Lower lobe of right lung (tissue), 2 donors: ENCODE data around the gene LMCD1. TPM values are rescaled to one million over a fixed set of nuclear protein-coding genes. Genes with fewer than 3 reads are reported as not detected.

Source experiments
- ATAC-seq, 2 donors: fragments of 200-7000 bp; cut with Tn5 transposase; one replicate each; pipeline ENCODE4 v1.9.1; 2020 to 2022; ENCODE audit warnings: mild to moderate bottlenecking in 2 of 2, moderate library complexity in 2 of 2
- DNase-seq: peaks from one replicate; pipeline ENCODE4 v3.0.0-alpha.2; 2020
- H3K27ac ChIP-seq: fragments of 200-600 bp; one replicate; pipeline ENCODE4 v1.8.0; 2022
- H3K27me3 ChIP-seq: fragments of 200-600 bp; one replicate; pipeline ENCODE4 v1.8.0; 2022; ENCODE audit warnings: low read depth
- H3K36me3 ChIP-seq: fragments of 200-600 bp; one replicate; pipeline ENCODE4 v1.8.0; 2022; ENCODE audit warnings: mild to moderate bottlenecking
- H3K4me1 ChIP-seq: fragments of 200-600 bp; one replicate; pipeline ENCODE4 v1.8.0; 2022
- H3K4me3 ChIP-seq: fragments of 200-600 bp; one replicate; pipeline ENCODE4 v1.8.0; 2022; ENCODE audit warnings: mild to moderate bottlenecking
- H3K9me3 ChIP-seq: fragments of 200-600 bp; one replicate; pipeline ENCODE4 v1.8.0; 2022
- intact Hi-C: fragments of 100-400 bp; cut with DNase I; formaldehyde crosslinking; loops from one replicate; pipeline ENCODE4 v1.11.0; 2022
- total RNA-seq: library from RNA; stranded (reverse); fragmentation: NEBNext Ultra II Directional; extraction: Animal tissue kit (Norgen Biotek cat#: 25700); gene quantifications from one replicate; pipeline ENCODE4 v1.2.1, GENCODE V29; 2021
- TF ChIP-seq, protein P1 (sequence below): fragments of 200-600 bp; IDR thresholded peaks from one replicate; pipeline ENCODE4 v1.8.0; 2022; ENCODE audit warnings: antibody characterized with exemption, mild to moderate bottlenecking
- donor health status: DM: no; HTN: yes; CAD: no; lungs with severe emphysema.

Gene LMCD1
- total RNA-seq, 1 donor from 2014 or later = 93.6 TPM

DNA sequence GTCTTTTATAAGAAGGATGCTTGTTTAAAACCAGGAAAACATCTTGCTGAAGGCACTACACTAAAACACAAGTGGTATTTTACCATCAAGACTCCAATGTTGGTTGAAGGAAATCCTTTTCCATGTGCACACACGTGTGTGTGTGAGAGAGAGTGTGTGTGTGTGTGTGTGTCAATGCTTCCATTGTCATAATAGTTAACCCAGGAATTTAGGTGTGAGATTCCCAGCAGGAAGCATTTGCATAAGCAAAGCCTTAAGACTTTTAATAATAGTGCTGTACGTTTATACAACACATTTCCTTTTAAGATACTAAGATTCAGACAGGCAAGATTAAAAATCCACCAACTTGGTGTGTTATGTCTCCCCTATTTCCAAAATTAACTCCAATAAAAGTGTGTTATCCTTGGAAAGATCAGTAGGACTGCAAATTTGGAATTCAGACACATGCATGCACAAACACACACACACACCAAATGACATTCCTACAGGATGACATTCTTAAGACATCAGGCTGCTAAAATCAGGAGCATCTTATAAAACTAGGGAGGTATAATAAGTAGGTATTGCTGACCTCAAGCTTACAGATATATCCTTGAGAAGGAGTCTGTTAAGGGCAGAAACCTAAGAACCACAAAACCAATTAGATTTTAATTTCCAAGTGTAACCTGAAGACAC lies 18.3 kb downstream of the LMCD1 start:
- ATAC-seq (peak in 1 of 2 donors; percentile 19), DNase-seq (no peak)
- TF ChIP-seq, protein P1, sequence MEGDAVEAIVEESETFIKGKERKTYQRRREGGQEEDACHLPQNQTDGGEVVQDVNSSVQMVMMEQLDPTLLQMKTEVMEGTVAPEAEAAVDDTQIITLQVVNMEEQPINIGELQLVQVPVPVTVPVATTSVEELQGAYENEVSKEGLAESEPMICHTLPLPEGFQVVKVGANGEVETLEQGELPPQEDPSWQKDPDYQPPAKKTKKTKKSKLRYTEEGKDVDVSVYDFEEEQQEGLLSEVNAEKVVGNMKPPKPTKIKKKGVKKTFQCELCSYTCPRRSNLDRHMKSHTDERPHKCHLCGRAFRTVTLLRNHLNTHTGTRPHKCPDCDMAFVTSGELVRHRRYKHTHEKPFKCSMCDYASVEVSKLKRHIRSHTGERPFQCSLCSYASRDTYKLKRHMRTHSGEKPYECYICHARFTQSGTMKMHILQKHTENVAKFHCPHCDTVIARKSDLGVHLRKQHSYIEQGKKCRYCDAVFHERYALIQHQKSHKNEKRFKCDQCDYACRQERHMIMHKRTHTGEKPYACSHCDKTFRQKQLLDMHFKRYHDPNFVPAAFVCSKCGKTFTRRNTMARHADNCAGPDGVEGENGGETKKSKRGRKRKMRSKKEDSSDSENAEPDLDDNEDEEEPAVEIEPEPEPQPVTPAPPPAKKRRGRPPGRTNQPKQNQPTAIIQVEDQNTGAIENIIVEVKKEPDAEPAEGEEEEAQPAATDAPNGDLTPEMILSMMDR = no peak
- intact Hi-C loops = no loop called here
- no peaks in the 10 kb centered on the region for H3K9me3 ChIP-seq
- H3K36me3 ChIP-seq = no peaks in the 10 kb centered on the region
- H3K27ac ChIP-seq = no peak overlapping the region
- H3K4me1 ChIP-seq = peaks cover 85% of the 10 kb centered on the region
- H3K4me3 ChIP-seq = no peak overlapping the region
- no peaks in the 10 kb centered on the region for H3K27me3 ChIP-seq

DNA sequence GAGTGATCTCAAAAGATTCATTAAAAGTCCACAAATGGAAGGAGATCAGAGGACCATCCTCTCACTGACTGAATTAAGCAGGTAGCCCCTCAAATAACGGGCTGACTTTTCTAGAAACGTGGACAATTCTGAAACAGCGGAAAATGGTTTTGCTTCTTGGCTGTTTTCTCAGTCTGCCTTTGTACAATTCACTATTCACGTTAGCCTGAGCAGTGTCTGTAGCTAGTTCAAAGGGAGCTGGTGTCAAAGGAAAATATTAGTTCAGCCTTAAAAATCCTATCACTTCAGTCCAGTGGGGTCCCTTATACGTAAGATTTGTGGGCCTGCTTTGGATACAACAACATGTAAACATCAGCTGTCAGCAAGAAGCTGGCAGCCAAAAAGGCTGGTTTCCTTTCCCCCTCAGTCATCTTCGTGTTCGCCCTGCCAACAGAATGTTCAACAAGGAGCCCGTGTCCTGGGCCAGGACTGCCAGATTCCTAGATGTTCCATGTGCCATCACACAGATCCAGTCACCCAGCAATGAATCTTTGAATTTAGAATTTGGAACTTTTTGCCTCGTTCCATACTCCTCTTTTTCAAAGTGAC lies 19.3 kb downstream of the LMCD1 start:
- intact Hi-C loops = no loop called here

DNA sequence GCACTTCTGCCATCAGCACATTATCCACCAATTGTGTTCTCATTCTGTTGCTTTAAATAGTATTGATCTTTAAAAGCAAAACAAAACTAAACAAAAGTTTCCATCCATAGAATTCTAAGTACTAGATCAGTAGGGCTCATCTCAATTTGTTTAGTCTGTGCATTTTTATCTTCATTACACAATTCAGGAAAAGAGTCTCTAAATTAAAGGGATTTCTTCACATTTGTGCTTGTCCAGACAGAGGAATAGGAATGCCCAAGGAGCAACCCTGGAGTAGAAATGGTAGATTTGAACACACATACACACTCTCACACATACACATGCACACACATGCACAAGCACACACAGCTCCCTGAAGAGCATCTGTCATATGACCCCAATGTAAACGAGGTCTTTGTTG lies 21.4 kb downstream of the LMCD1 start:
- Histone ChIP-seq H3K27ac (peak overlapping the region; percentile 18), H3K27me3 (no peaks in the 10 kb centered on the region), H3K4me3 (no peak overlapping the region), H3K36me3 (no peaks in the 10 kb centered on the region), H3K4me1 (peaks cover 76% of the 10 kb centered on the region), H3K9me3 (no peaks in the 10 kb centered on the region)
- DNase-seq (no peak), ATAC-seq (no peak)
- TF ChIP-seq, protein P1 = no peak
- intact Hi-C loops = no loop called here

More for the DNA sequence above, 19.3 kb downstream of the LMCD1 start:
- Histone ChIP-seq H3K36me3 (no peaks in the 10 kb centered on the region), H3K9me3 (no peaks in the 10 kb centered on the region), H3K4me1 (peaks cover 90% of the 10 kb centered on the region), H3K27me3 (no peaks in the 10 kb centered on the region), H3K4me3 (no peak overlapping the region), H3K27ac (peak overlapping the region; percentile 46)
- DNase-seq (no peak), ATAC-seq (no peak)
- TF ChIP-seq, protein P1 = no peak

DNA sequence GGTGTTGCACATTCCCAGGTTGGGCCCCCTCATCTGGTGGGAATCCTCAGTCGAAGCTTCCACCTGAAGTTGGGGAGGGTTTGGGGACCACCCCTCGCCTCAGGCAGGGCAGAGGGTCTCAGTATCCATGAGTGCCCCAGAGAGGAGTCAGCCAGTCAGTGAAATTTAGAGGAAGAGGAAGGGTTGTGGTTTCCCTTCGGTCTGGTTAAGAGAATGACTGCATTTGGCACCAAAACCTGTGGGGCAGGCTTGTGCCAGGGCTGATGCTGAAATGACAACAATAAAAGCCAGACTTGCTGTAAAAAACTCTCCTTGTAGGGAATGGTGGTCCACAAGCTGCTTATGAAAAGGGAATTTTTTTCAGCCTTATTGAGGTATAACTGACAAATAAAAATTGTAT lies 22.6 kb downstream of the LMCD1 start:
- intact Hi-C loops = no loop called here
- no peak for ATAC-seq
- peaks cover 77% of the 10 kb centered on the region for H3K4me1 ChIP-seq

DNA sequence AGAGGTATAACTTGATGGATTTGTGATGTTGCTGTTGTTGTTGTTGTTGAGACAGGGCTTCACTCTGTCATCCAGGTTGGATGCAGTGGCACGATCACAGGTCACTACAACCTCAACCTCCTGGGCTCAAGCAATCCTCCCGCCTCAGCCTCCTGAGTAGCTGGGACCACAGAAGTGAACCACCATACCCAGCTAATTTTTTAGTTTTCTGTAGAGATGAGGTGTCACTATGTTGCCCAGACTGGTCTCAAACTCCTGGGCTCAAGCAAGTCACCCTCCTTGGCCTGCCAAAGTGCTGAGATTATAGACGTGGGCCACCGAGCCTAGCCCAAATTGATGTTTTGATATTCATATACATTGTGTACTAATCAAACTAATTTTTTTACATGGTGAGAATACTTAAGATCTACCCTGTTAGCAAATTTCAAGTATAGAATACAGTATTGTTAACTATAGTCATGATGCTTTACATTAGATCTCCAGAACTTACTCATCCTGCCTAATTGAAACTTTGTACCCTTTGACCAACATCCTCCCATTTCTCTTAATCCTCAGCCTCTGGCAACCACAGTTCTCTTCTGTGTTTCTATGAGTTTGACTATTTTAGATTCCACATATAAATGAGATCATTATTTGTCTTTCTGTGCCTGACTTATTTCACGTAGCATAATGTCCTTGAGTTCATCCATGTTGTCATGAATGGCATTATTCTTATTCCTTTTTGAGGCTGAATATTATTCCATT lies 23.2 kb downstream of the LMCD1 start:
- H3K36me3 ChIP-seq = no peaks in the 10 kb centered on the region
- H3K4me1 ChIP-seq = peaks cover 77% of the 10 kb centered on the region
- H3K27me3 ChIP-seq = no peaks in the 10 kb centered on the region
- no peak overlapping the region for H3K4me3 ChIP-seq
- H3K9me3 ChIP-seq = no peaks in the 10 kb centered on the region
- ATAC-seq (no peak), DNase-seq (no peak)
- intact Hi-C loops = no loop called here
- TF ChIP-seq, protein P1 = no peak
- no peak overlapping the region for H3K27ac ChIP-seq

More for the DNA sequence above, 22.6 kb downstream of the LMCD1 start:
- Histone ChIP-seq H3K36me3 (no peaks in the 10 kb centered on the region), H3K9me3 (no peaks in the 10 kb centered on the region), H3K27me3 (no peaks in the 10 kb centered on the region), H3K27ac (peak overlapping the region; percentile 40), H3K4me3 (no peak overlapping the region)
- no peak for DNase-seq
- TF ChIP-seq, protein P1 = no peak
